ENCODE results near the gene RRAS2. TPM values are rescaled to one million over a fixed set of nuclear protein-coding genes. Genes with fewer than 3 reads are reported as not detected.

RRAS2 gene
- total and polyA plus RNA-seq, 8 donors: 9.0 to 21.8 (median 14.8) TPM

DNA sequence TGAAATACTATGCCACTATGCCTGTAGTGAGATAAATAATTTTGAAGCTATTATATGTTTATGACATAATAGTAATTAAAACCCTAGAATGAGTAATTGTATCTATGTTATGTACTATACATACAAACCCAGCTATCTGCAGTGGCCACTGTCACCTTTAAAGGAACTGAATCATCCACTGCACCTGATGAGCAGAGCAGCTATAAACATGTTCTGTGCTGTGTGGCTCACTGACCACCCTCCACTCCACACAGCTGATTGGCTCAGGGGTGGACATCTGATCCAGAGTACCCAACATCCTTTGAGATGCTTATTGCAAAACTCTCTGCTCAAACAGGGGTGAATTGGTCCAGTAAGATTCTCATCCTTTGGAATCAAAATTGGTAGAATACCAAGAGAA lies 19.2 kb upstream of the RRAS2 start:
- H3K9me3 ChIP-seq: no peaks in the 10 kb centered on the region
- intact Hi-C loops (cut with DNase I): no loop called here
- no peak for ATAC-seq
- FAIRE-seq: no peak
- no peak overlapping the region for H3K4me3 ChIP-seq
- H3K27me3 ChIP-seq: no peaks in the 10 kb centered on the region
- H3K36me3 ChIP-seq: no peaks in the 10 kb centered on the region
- no peak overlapping the region for H3K27ac ChIP-seq
- no peak for TF ChIP-seq CTCF (IDR thresholded peaks at IDR 0.05)
- H3K4me1 ChIP-seq: peaks cover 0 to 10% (median 0%) of the 10 kb centered on the region in 3 donors
- no peak for DNase-seq

- FAIRE-seq (no peak), DNase-seq (no peak), ATAC-seq (no peak)
- Histone ChIP-seq H3K4me1 (peaks cover 0 to 10% (median 0%) of the 10 kb centered on the region in 3 donors), H3K4me3 (no peak overlapping the region), H3K9me3 (no peaks in the 10 kb centered on the region), H3K27ac (no peak overlapping the region), H3K27me3 (no peaks in the 10 kb centered on the region), H3K36me3 (no peaks in the 10 kb centered on the region)
- intact Hi-C loops (cut with DNase I): no loop called here
- 65 to 72% methylated on average over 2 of the region's 2 CpGs for WGBS, 2 donors
- TF ChIP-seq CTCF (IDR thresholded peaks at IDR 0.05): no peak
These were observed 17.9 kb upstream of the RRAS2 start for GRCh38 chr11:14376920-14377319.

- H3K4me3 ChIP-seq: no peak overlapping the region
- DNase-seq (no peak), ATAC-seq (no peak), FAIRE-seq (no peak)
- 65 to 69% methylated on average over 4 of the region's 4 CpGs for WGBS, 2 donors
- H3K9me3 ChIP-seq: no peaks in the 10 kb centered on the region
- H3K27ac ChIP-seq: peak overlapping the region in 2 of 4 donors; percentile 17 to 50
- no peaks in the 10 kb centered on the region for H3K36me3 ChIP-seq
- intact Hi-C loops (cut with DNase I): no loop called here
- no peak for TF ChIP-seq CTCF (IDR thresholded peaks at IDR 0.05)
- peaks cover 0 to 4% (median 0%) of the 10 kb centered on the region in 3 donors for H3K4me1 ChIP-seq
- no peaks in the 10 kb centered on the region for H3K27me3 ChIP-seq
These were observed 16.2 kb upstream of the RRAS2 start for GRCh38 chr11:14374922-14375830.

DNA sequence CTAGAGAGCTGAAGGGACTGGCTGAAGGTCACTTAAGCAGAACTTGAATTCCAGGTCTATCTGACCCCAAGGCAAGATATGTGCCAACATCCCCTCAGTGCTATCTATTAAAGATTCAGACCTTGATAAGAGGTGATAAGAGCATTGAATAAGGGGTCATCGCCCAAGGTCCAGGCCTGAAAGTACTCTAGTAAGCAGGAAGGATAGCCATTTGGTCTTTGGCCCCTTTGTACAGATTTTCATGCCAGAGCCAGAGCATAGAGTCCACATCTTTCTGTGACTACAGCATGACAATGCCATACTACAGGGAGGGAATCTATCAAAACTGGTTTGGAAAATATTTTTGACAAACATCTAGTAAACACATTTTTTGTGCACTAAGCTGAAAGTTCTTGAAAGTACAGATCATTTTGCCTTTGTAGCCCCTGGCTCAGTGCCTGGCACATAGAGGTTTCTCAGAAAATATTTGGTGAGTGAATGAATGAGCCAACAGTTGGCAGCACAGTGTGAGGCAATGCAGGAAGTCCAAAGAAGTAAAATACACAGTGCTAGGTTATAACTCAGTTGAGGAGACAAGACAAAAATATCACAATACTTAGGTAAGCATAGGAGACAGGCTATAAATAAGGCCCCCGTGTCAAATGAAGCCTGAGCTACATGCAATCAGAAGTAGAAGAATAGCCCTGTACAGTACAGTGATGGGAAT lies 15.1 kb upstream of the RRAS2 start:
- peak overlapping the region in 2 of 4 donors; percentile 17 to 50 for H3K27ac ChIP-seq
- intact Hi-C loops (cut with DNase I): no loop called here
- H3K36me3 ChIP-seq: no peaks in the 10 kb centered on the region
- DNase-seq (peak in 1 of 6 donors; percentile 37), FAIRE-seq (no peak), ATAC-seq (peak; percentile 53 to 91 (median 86))
- WGBS, 2 donors: 59 to 67% methylated on average over 2 of the region's 2 CpGs
- H3K4me3 ChIP-seq: no peak overlapping the region
- no peaks in the 10 kb centered on the region for H3K27me3 ChIP-seq
- no peak for TF ChIP-seq CTCF (IDR thresholded peaks at IDR 0.05)
- no peaks in the 10 kb centered on the region for H3K9me3 ChIP-seq
- H3K4me1 ChIP-seq: peaks cover 0 to 7% (median 0%) of the 10 kb centered on the region in 3 donors

Data from pancreas (tissue), 10 donors.